Activated CD4-positive, alpha-beta T cell treated with anti-CD3 and anti-CD28 coated beads, Interleukin-2, amount 10 ng/mL, durations not matched to agents 7 days and 5 days (primary cell): ENCODE data around the gene MSS51. TPM values are rescaled to one million over a fixed set of nuclear protein-coding genes. Genes with fewer than 3 reads are reported as not detected.

Experiments
- CTCF ChIA-PET: fragments of 350-600 bp; sonication (Branson Sonifier 250); formaldehyde crosslinking; loops from one replicate; lab custom pipeline; 2021; ENCODE audit warnings: antibody characterized with exemption; lab: Charles Lee
- POLR2A ChIA-PET: fragments of 350-600 bp; sonication (Branson Sonifier 250); formaldehyde crosslinking; loops from one replicate; lab custom pipeline; 2021; ENCODE audit warnings: antibody characterized with exemption; lab: Charles Lee
- DNase-seq: peaks from one replicate; pipeline ENCODE4 v3.0.0-alpha.2; 2020
- H3K27ac Mint-ChIP-seq: one replicate; pipeline ENCODE4 v1.8.0; 2021; ENCODE audit warnings: mild to moderate bottlenecking, moderate library complexity, mixed read lengths
- H3K27me3 Mint-ChIP-seq: one replicate; pipeline ENCODE4 v1.8.0; 2021; ENCODE audit warnings: mixed read lengths
- H3K36me3 Mint-ChIP-seq: one replicate; pipeline ENCODE4 v1.8.0; 2021; ENCODE audit warnings: low read depth, mixed read lengths
- H3K4me1 Mint-ChIP-seq: one replicate; pipeline ENCODE4 v1.8.0; 2021; ENCODE audit warnings: mixed read lengths
- H3K4me3 Mint-ChIP-seq: one replicate; pipeline ENCODE4 v1.8.0; 2021; ENCODE audit warnings: mild to moderate bottlenecking, moderate library complexity, mixed read lengths
- H3K9me3 Mint-ChIP-seq: one replicate; pipeline ENCODE4 v1.8.0; 2021; ENCODE audit warnings: mixed read lengths
- total RNA-seq, 2 experiments: library from RNA; stranded (reverse); gene quantifications; one replicate each; pipeline ENCODE4 v1.2.3, GENCODE V29; 2021

The MSS51 gene
- total RNA-seq: 1 to 10 TPM; 3.4 TPM

- no peak for DNase-seq
- Mint-ChIP-seq H3K9me3 (no peaks in the 10 kb centered on the region), H3K4me3 (no peak within 1 kb of the TSS), H3K27me3 (no peaks in the 10 kb centered on the region), H3K36me3 (peaks cover 35% of the 10 kb centered on the region), H3K27ac (no peak within 1 kb of the TSS), H3K4me1 (peaks cover 13% of the 10 kb centered on the region)
- POLR2A ChIA-PET: no interaction called here
- CTCF ChIA-PET: interaction anchor here (1.4 kb wide), 2 partner anchors 13 to 21 kb away, joined by 3 to 4 read pairs; no protein-coding TSS in a partner anchor
Observed at GRCh38 chr10:73433538-73433867, at the start of gene MSS51. Gene MSS51 (minus strand): TSS chr10:73433561. CDS start chr10:73428284, 5,277 bp downstream.

GRCh38 chr10:73480158-73480557, 46.8 kb upstream of the MSS51 start:
- ChIA-PET POLR2A (no interaction called here), CTCF (no interaction called here)
- Mint-ChIP-seq H3K27ac (no peak overlapping the region), H3K4me3 (no peak overlapping the region), H3K36me3 (peaks cover 37% of the 10 kb centered on the region), H3K9me3 (no peaks in the 10 kb centered on the region), H3K4me1 (peaks cover 22% of the 10 kb centered on the region), H3K27me3 (no peaks in the 10 kb centered on the region)
- DNase-seq: no peak

- ChIA-PET POLR2A (no interaction called here), CTCF (no interaction called here)
- Mint-ChIP-seq H3K27ac (peak overlapping the region; percentile 10), H3K4me3 (no peak overlapping the region), H3K9me3 (no peaks in the 10 kb centered on the region), H3K36me3 (peaks cover 44% of the 10 kb centered on the region), H3K27me3 (no peaks in the 10 kb centered on the region), H3K4me1 (peaks cover 22% of the 10 kb centered on the region)
- no peak for DNase-seq
Observed at GRCh38 chr10:73478636-73479035, 45.3 kb upstream of the MSS51 start.

GRCh38 chr10:73471226-73471625, 37.9 kb upstream of the MSS51 start:
- Mint-ChIP-seq H3K36me3 (peaks cover 43% of the 10 kb centered on the region), H3K27ac (no peak overlapping the region), H3K4me3 (no peak overlapping the region), H3K27me3 (no peaks in the 10 kb centered on the region), H3K9me3 (no peaks in the 10 kb centered on the region), H3K4me1 (peaks cover 10% of the 10 kb centered on the region)
- ChIA-PET POLR2A (no interaction called here), CTCF (interaction anchor here (0.7 kb wide), 1 partner anchor 18 kb away, joined by 3 read pairs; no protein-coding TSS in a partner anchor)
- no peak for DNase-seq

- H3K36me3 Mint-ChIP-seq: peaks cover 40% of the 10 kb centered on the region
- H3K4me1 Mint-ChIP-seq: peaks cover 10% of the 10 kb centered on the region
- ChIA-PET POLR2A (interaction anchor here (0.6 kb wide), 1 partner anchor 47 kb away, joined by 4 read pairs; no protein-coding TSS in a partner anchor), CTCF (no interaction called here)
- no peak overlapping the region for H3K4me3 Mint-ChIP-seq
- no peaks in the 10 kb centered on the region for H3K9me3 Mint-ChIP-seq
- no peaks in the 10 kb centered on the region for H3K27me3 Mint-ChIP-seq
- no peak overlapping the region for H3K27ac Mint-ChIP-seq
- DNase-seq: no peak
Observed at GRCh38 chr10:73469579-73469978, 36.2 kb upstream of the MSS51 start.

GRCh38 chr10:73467206-73467605, 33.8 kb upstream of the MSS51 start:
- no peak overlapping the region for H3K4me3 Mint-ChIP-seq
- CTCF ChIA-PET: interaction anchor here (0.6 kb wide), 2 partner anchors 380 to 527 kb away, joined by 3 to 4 read pairs; no protein-coding TSS in a partner anchor

GRCh38 chr10:73465978-73466726, 32.8 kb upstream of the MSS51 start:
- Mint-ChIP-seq H3K4me3 (no peak overlapping the region), H3K27ac (no peak overlapping the region), H3K4me1 (peaks cover 10% of the 10 kb centered on the region), H3K9me3 (no peaks in the 10 kb centered on the region), H3K27me3 (no peaks in the 10 kb centered on the region), H3K36me3 (peaks cover 38% of the 10 kb centered on the region)
- ChIA-PET POLR2A (no interaction called here), CTCF (no interaction called here)
- DNase-seq: no peak

More at GRCh38 chr10:73467206-73467605, 33.8 kb upstream of the MSS51 start:
- Mint-ChIP-seq H3K27ac (no peak overlapping the region), H3K9me3 (no peaks in the 10 kb centered on the region), H3K27me3 (no peaks in the 10 kb centered on the region), H3K4me1 (peaks cover 10% of the 10 kb centered on the region), H3K36me3 (peaks cover 41% of the 10 kb centered on the region)
- POLR2A ChIA-PET: no interaction called here
- no peak for DNase-seq

- CTCF ChIA-PET: no interaction called here
- Mint-ChIP-seq H3K9me3 (no peaks in the 10 kb centered on the region), H3K27ac (no peak overlapping the region), H3K27me3 (no peaks in the 10 kb centered on the region), H3K4me3 (no peak overlapping the region), H3K4me1 (peaks cover 2% of the 10 kb centered on the region), H3K36me3 (peaks cover 28% of the 10 kb centered on the region)
- POLR2A ChIA-PET: no interaction called here
- DNase-seq: no peak
Observed at GRCh38 chr10:73460897-73461296, 27.5 kb upstream of the MSS51 start.

- POLR2A ChIA-PET: no interaction called here
- no peak for DNase-seq
- no peak overlapping the region for H3K27ac Mint-ChIP-seq
- peaks cover 2% of the 10 kb centered on the region for H3K4me1 Mint-ChIP-seq
- H3K27me3 Mint-ChIP-seq: no peaks in the 10 kb centered on the region
- H3K36me3 Mint-ChIP-seq: peaks cover 24% of the 10 kb centered on the region
- H3K9me3 Mint-ChIP-seq: no peaks in the 10 kb centered on the region
- H3K4me3 Mint-ChIP-seq: no peak overlapping the region
- CTCF ChIA-PET: no interaction called here
Observed at GRCh38 chr10:73459683-73460314, 26.4 kb upstream of the MSS51 start.

GRCh38 chr10:73456187-73456890, 23.0 kb upstream of the MSS51 start:
- Mint-ChIP-seq H3K4me1 (peaks cover 2% of the 10 kb centered on the region), H3K27ac (no peak overlapping the region), H3K9me3 (no peaks in the 10 kb centered on the region), H3K27me3 (no peaks in the 10 kb centered on the region), H3K4me3 (no peak overlapping the region), H3K36me3 (peaks cover 15% of the 10 kb centered on the region)
- ChIA-PET POLR2A (no interaction called here), CTCF (interaction anchor here (1.2 kb wide), 1 partner anchor 98 kb away, joined by 3 read pairs; the partner anchor contains the start of gene CFAP70)
- DNase-seq: no peak

- ChIA-PET POLR2A (no interaction called here), CTCF (no interaction called here)
- no peak overlapping the region for H3K4me3 Mint-ChIP-seq
- no peaks in the 10 kb centered on the region for H3K27me3 Mint-ChIP-seq
- H3K9me3 Mint-ChIP-seq: no peaks in the 10 kb centered on the region
- H3K36me3 Mint-ChIP-seq: peaks cover 23% of the 10 kb centered on the region
- DNase-seq: no peak
- H3K27ac Mint-ChIP-seq: no peak overlapping the region
- no peaks in the 10 kb centered on the region for H3K4me1 Mint-ChIP-seq
Observed at GRCh38 chr10:73449113-73449512, 15.8 kb upstream of the MSS51 start.

- no peaks in the 10 kb centered on the region for H3K27me3 Mint-ChIP-seq
- H3K4me1 Mint-ChIP-seq: no peaks in the 10 kb centered on the region
- no peak for DNase-seq
- ChIA-PET POLR2A (no interaction called here), CTCF (interaction anchor here (0.6 kb wide), 1 partner anchor 25 kb away, joined by 4 read pairs; no protein-coding TSS in a partner anchor)
- no peaks in the 10 kb centered on the region for H3K9me3 Mint-ChIP-seq
- H3K27ac Mint-ChIP-seq: no peak overlapping the region
- no peak overlapping the region for H3K4me3 Mint-ChIP-seq
- H3K36me3 Mint-ChIP-seq: peaks cover 21% of the 10 kb centered on the region
Observed at GRCh38 chr10:73448384-73448783, 15.0 kb upstream of the MSS51 start.

GRCh38 chr10:73446926-73447325, 13.6 kb upstream of the MSS51 start:
- H3K4me3 Mint-ChIP-seq: no peak overlapping the region
- DNase-seq: no peak
- no peak overlapping the region for H3K27ac Mint-ChIP-seq
- no peaks in the 10 kb centered on the region for H3K4me1 Mint-ChIP-seq
- CTCF ChIA-PET: interaction anchor here (1.2 kb wide), 1 partner anchor 34 kb away, joined by 4 read pairs; no protein-coding TSS in a partner anchor
- H3K27me3 Mint-ChIP-seq: no peaks in the 10 kb centered on the region
- no peaks in the 10 kb centered on the region for H3K9me3 Mint-ChIP-seq
- POLR2A ChIA-PET: no interaction called here
- peaks cover 21% of the 10 kb centered on the region for H3K36me3 Mint-ChIP-seq
